Measurements from ENCODE around the gene OSBP2.

The OSBP2 gene

DNA sequence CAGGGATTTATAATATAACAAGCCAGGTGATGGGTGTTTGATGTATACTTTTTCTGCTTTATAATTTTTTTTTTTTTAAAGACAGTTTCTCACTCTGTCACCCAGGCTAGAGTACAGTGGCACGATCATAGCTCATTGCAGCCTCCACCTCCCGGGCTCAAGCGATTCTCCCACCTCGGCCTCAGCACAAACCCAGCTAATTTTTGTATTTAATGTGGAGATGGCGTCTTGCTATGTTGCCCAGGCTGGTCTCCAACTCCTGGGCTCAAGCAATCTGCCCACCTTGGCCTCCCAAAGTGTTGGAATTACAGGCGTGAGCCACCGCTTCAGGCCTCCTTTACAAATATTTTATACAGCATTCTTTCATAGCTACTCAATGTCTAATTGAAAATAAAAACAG is 225.3 kb downstream of the OSBP2 start:
- no peak for DNase-seq

DNA sequence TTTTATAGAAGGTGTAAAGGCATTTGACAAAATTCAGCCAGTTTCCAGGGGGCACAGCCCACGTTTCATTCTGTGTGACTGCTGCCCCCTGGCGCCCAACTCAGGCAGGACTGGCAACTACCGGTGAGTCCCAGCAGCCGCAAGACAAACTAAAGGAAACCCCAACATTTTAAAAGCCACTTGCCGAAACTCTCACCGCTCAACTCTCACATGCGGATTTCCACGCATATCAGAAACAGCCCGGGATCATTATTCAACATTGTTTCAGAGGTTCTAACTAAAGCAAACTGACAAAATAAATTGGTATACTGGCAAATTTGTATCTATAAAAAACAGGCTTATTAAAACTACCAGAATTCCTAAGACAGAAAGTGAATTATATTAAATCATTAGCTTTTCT is 225.7 kb downstream of the OSBP2 start:
- DNase-seq, result peak; percentile 83

DNA sequence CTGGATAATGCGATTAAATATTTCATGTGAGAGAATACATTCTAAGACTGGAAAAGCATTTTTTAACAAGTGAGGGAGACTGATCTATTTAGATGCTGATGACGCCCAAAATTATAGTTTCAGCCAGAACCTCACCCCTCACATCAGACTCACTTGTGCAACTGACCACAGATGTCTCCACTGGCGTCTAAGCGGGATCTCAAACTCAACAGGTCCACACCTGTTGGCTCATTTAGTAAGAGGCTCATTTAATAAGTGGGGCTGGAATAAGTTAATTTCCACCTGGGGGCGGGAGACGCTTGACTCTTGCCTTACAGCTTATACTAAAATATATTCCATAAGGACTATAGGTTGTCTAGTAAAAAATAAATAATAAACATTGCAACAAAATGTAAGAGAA is 226.4 kb downstream of the OSBP2 start:
- no peak for DNase-seq

DNA sequence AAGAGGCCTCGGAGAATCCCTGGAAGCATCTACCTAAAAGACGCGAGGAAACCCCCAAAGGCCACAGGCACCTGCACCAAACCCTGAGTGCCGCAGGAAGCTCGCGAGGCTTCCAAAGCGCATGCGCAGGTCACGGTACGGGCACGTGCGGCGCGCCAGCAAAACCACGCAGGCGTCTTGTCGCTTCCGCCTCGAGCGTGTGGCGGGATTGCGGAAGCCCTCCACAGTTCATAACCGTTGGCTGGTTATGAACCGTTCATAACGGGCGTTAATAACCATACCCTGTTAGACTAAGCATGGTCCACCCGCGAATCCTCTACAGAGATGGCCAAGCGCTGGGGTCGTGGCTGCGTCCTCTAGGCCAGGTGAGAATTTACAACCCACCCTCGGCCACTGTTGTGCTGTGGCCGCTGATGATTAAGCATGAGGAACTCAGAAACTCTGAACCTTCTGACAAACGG is 227.5 kb downstream of the OSBP2 start:
- peak; percentile 74 for DNase-seq

DNA sequence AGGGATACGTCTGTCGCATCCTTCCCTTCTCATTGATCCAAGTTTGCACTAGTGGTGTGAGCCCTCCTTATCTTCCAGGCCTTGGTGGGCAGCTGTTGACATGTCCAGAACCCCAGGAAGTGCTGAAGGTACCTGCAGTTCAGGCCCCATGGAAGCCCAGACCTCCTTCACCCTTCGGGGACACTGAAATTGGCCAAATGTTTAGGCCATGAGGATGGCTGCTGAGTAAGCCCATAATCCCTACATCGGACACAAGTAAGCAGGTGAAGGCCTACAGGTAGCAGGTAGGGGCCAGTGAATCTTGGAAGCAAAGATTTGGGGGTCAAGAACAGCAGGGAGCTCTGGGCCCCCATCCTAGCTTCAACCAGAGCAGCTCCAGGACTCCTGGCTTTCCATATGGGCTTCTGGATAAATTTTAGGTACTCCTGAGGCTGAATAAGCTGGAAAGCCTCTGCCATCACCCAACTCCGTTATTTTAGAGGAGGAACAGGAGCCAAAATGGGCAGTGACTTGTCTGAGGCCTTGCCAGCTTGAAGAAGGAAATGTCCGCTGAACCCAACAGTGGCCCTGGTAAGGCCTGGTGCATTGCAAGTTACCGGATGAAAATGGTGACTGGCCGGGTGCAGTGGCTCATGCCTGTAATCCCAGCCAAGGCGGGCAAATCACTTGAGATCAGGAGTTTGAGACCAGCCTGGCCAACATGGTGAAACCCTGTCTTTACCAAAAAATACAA is 228.7 kb downstream of the OSBP2 start:
- no peak for DNase-seq

DNA sequence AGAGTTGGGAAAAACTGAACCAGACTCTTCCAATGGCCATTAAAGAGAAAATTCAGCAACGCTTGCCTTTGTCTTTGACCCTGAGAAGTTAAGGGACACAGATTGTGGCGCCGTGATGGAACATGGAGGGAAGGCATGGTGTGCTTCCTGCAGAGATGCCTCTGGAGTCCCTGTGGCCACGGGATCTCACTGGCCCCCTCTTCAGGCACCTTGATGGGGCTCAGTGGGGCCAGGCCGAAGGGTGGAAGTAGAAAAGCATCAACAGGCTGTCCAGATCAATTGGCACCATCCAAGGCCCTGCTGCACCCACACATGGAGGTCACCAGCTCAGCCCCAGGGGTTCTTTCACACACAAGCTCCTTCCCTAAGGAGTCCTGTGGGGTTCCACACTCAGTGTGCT is 231.0 kb downstream of the OSBP2 start:
- no peak for DNase-seq

DNA sequence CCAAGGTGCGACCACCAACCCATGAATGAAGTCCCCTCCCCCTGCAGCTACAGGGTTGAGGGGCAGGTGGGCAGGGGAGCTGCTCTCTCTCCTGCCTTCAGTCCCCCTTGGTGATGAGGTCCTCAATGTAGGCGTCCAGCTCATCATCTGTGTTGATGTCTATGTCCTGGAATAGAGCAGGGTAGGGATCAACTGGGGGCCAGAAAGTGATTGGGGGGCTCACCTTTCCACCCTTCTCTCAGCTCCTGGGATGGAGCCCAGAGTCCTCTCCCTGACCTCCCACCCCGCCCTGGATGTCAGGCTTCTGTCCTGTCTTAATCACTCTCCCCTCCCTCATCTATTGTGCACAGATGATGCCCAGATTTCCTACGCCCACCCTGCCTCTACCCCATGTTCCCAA is 232.0 kb downstream of the OSBP2 start:
- no peak for DNase-seq

DNA sequence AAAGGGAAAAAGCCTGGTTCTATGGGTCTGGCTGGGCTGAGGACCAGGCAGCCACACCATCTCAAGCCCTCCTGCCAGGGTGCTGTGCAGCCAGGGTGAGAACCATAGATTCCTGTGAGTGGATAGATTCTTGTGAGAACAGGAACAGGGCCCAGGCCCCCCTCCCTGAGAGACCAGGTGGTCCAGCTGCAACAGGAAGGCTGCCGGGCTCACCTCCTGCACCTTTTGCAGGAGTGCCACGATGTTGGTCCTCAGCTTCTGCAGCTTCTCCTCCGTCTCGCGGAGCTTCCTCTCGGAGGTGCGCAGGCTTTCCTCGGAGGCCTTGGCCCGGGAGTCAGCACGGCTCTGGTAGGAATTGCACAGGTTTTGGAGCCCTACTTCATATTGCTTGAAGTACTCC is 233.1 kb downstream of the OSBP2 start:
- DNase-seq, result no peak

DNA sequence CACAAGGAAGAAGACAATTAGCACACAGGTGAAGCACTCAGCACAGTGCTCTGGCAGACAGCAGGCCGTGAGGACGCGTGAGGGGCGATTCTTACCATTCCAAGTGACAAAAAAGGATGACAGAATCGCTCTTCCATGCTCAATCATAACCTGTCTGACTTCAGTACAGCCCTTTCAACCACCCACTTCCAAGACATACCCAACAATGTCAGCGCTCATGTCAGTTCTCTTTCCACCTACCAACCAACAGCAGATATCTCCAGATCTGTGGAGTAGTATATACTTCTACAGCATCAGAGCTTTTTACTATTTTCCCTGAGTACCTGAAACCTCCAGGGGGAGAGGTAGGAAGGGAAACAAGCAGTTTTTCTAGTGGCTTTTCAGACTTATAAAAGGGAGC is 233.7 kb downstream of the OSBP2 start:
- DNase-seq, result no peak

DNA sequence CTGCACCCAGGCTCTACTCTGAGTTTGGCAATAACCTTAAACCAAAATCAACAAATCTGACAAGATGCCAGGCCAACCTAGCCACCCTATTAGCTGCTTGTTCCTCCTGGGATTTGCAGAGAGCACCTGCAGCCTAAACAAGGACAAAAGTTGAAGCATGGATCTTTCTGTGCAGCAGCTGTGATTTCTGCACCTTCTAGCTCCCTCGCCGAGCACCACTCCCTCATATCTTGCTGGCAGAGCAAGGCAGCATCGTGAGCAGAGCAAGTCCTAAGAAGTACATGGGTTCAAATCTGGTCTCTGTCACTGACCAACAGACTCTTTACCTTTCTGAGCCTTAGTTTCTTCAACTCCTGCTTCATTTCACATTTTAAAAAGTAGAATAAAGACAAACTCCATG is 235.6 kb downstream of the OSBP2 start:
- DNase-seq, result no peak

DNA sequence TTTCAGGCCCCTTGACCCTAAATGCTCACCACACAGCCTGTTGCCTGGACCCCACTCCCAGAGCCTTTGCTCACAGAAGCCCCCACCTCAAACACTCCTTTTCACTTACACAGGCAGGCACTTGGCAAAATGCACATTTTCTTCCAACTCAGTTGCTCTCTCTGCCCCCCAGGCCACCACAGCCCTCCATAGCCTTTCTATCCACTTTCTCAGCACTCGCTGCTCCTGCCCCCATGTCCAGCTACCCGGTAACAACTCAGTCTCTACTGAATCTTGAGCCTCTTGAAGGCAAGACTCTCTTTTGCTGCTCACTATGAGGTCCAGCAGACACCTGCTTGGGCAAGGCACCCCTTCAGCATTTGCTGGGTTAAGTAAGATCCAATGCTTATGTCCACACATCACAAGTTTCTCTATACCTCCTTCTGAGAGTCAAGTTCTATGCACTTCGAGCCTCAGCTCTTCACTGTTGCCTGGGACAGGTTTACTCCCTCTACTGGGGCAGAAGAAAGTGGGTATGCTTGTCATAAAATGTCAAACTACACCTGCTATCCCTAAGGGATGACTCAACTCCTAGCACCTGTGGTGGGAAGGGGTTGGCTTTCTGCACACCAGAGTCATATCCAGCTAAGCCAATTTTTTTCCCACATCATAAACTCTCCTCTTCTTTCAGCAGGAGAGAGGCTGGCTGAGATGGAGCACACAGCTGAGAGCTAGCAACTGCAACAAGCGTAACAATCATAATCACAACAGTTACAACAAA is 237.0 kb downstream of the OSBP2 start:
- DNase-seq, result no peak

DNA sequence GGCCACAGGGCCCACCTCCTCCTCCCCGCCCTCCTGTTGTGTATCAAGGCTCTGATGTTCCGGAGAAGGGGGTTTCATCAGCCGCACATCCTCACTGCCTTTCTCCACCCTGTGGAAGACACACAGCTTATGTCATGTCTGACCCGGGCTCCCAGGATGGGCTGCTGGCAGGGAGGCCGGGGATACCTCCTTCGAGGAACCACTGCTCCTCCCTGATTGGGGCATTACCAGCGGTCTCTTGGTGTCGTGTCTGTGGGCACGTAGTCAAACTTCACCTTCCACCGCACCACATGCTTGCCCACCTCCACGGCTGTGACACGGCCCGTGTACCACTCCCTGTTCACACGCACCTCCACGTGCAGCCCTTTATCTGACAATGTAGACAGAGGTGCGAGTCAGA is 238.0 kb downstream of the OSBP2 start:
- DNase-seq, result no peak

DNA sequence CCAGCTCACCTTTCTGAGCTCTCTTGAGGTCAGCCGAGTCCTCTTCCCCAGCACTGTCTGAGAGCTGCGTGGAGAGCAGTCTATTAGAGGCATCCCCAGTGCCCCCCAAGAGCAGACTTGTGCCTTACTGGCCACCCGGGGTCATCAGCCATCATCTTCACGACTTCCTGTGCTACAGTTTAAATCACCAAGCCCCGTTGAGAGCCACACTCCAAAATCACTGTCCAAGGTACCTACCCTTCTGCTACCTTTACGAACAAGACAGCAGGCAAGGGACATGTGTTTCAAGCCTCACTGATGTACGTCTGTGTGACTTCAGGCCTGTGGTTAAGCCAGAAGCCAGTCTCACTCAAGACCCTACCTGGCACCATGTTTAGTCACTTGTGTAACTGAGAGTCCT is 238.8 kb downstream of the OSBP2 start:
- no peak for DNase-seq

DNA sequence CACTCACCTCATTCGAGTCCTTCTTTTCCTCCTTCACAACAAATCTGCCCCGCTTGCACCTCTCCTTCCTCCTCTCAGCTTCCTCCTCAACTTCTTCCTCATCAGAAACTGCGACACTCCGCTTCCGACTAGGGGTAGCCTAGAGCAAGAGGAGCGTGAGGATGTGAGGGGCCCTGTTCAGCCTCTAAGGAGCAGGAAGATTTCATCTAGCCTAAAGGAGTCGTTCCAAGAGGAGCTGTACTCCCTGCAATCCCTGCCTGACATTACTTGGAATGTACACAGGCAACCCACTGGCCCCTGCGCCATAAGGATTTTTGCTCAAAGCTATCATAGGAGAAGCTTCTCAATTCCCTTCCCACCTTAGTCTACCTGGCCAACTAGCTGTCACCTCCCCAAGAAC is 239.4 kb downstream of the OSBP2 start:
- DNase-seq, result no peak

DNA sequence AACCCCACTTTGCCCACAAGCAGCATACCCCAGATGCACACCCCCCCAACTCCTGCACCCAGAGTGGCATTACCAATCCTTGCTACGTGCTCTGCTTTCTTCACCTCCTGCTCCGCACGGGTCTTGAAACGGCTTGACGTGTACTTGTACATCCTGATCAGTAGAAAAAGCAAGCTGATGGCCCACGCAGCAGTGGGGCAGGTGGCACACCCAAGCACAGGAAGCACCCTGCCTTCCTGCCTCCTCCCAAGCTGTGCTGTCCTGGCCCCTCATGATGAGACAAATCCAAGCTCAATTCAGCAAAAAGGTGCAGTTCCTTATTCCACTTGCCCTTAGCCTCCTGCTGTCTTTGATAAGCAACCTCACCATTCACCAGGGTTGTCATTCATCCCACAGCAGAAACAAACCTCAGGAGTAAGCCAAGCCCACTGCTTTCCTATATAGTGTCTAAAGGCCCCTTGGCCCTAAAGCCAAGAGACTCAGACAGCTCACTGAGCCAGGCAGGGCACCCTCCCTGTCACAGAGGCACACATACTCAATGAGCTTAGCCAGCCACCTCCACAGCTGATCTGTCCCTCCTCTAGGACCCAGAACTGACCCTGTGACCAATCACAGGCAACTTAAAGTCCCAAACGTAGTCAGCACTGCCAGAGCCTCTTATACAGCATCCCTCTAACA is 246.2 kb downstream of the OSBP2 start:
- no peak for DNase-seq

DNA sequence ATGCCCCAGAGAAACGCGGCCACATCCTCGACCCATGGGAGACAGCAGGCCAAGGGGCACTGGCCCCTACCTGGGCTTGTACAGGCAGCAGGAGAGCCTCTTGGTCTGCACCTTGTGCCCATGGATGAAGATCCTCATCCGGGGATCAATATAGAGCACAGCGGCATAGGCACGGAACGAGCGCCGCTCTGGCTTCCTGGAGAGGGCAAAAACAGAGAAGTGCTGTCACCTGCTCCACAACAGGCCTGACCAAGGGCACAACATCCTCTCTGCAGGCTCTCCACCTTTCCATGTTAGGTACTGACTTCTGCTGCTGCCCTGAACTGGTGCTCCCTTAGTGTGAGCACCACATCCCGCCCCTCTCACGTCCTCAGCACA is 246.7 kb downstream of the OSBP2 start:
- no peak for DNase-seq

DNA sequence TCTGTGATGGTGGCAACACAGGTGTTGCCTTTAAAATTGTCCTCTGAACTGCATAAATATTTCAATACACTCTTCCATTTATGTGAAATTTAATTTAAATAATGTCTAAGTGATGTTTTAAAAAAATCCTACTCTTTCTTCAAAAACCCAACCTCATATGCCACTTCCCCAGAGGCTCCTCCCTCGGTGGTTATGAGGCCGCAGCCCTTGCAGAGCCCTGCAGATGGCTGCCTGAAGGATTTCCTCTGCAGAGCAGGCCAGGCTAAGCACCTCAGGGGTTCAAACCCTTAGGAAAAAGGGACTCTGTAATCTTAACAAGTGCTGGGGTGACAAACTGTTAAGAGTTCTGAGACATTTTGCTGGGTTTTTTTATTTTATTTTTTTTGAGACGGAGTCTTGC is 248.7 kb downstream of the OSBP2 start:
- DNase-seq, result no peak

DNA sequence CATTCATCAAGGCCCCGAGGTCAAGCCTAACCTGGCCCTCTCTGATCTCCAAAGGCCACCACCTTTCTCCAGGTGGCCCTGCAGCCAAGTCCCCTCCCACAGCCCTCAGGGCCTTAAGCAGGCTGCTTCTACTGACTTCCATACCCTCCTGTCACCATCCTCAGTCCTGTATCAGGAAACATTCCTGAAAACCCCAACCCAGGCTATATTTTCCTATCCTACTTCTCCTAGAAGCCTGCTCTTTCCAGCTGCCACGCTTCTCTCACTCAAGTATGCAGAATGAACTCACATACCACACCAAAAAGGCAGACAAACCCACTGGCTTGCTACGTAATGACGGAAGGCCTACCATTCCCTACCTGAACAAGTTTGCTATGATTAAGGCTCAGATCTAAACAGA is 250.3 kb downstream of the OSBP2 start:
- no peak for DNase-seq

DNA sequence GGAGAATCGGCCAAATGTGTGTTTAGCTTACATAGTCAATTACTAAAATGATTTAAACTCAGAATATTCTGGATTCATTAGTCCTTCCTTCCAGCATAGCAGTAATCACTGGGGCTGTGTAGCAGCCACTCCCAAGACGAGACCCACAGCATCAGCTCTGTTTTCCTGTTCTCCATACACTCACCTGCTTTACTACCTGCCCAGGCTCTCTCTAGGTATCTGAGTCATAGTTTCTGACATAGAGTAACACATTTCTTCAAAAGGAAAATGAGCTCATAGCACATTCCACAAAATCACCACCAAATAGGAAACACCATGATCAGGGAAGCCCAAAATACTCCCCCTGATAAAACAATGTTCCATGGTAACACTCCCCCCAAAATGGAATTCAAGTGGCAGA is 251.0 kb downstream of the OSBP2 start:
- DNase-seq, result no peak

DNA sequence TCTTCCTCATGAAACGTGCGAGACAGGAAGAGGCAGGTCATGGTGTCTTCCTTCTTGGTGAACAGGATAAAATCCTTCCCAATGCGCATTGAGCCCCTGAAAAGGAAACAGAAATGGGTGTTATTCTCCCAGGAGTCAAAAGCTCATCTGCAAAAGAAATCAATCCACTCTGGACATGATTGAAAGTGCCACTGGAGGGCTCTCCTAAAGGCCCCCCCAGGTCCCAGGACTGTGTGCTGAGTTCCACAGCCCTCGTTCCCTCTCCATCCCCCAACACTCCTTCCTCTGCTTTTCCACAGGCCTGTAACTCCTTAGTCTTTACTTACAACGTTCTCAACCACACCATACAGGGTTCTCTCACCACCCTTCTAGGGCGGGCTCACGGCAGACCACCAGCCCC is 251.7 kb downstream of the OSBP2 start:
- DNase-seq, result no peak

DNA sequence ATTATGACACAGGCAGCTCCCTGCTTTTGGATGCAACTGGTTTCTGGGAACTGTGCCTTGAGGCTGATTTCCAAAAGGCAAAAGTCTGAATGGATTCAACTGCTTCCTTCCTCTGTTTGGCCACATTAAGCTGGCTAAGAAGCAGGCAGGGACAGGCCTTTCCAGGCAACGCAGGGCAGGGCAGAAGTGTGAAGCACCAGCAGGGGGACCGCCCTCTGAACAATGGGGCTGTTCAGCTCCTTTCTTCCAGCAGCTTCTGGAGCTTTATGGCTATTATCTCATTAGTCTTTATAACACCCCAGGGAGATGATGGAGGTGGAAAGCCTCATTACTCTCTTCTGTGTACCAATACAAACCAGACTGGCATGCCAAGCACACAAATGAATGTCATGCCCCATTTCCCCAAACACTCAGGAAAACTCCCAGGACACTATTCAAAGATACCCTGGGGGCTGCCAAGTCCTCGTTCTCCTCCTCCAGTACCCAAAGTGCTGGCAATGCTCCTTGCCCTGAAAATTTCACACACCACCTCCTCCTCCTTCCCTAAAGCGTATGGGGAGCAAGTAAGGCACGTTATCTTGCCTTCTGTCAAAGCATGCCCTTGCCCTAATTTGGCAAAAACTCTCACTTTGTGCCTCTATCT is 252.6 kb downstream of the OSBP2 start:
- DNase-seq, result no peak

DNA sequence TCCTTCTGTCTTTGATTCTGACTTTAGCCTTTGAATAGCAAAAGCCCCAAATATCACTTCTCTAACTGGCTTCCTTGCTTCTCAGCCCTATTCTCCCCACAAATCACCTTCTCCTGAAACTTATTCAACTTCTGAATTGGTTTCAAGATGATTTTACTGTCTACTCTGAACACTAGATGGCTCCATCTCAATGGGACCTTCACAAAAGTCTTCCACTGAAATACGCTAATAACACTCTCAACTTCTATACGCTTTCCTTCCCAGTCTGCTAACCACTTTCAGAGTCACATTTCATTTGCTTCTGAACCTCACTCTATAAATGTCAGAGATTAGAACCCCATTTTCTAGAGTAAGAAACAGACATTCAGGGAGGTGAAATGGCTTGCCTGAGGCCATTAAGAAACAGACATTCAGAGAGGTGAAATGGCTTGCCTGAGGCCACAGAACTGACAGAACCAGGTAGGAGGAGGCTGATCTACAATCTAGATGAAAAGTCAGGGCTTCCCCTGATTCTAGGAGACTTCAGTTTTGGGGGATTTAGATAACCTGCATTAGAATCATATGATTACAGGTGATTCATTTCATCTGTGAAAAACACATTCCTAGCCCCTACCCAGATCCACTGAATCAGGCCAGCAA is 253.3 kb downstream of the OSBP2 start:
- peak; percentile 23 for DNase-seq

DNA sequence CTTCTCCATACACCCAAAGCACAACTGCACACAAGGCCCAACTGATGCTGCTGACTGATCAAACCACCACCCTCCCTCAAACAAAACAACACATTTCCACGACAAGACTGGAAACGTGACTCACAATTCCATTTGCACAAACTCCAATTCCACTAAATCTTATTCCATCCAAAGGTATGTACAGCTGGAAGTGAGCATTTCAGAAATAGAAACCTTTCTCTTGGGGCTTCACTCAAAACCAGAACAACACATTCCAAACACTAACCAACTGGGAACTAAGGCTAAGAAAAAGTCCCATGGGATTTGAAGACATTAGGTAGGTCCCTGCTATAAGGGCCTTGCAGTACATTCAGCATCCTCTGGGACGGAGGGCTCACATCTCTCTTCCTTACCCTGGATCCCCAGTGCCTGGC is 254.3 kb downstream of the OSBP2 start:
- DNase-seq, result no peak
